ENCODE data around the gene ADIPOQ. TPM values are rescaled to one million over a fixed set of nuclear protein-coding genes. Genes with fewer than 3 reads are reported as not detected.
A peak's percentile ranks its signal among the peaks of the same experiment; 100 is the strongest.

ADIPOQ gene
- total RNA-seq, 1 donor from 2014 or later: not detected

GRCh38 chr3:186896875-186897274 lies 54.4 kb downstream of the ADIPOQ start:
- no peaks in the 10 kb centered on the region for H3K9me3 ChIP-seq (ENCODE audit: low read depth)
- H3K79me2 ChIP-seq (ENCODE audit: low read depth): no peaks in the 10 kb centered on the region
- no peak for TF ChIP-seq EZH2phosphoT487 (IDR thresholded peaks at IDR 0.05)
- TF ChIP-seq, protein P1, sequence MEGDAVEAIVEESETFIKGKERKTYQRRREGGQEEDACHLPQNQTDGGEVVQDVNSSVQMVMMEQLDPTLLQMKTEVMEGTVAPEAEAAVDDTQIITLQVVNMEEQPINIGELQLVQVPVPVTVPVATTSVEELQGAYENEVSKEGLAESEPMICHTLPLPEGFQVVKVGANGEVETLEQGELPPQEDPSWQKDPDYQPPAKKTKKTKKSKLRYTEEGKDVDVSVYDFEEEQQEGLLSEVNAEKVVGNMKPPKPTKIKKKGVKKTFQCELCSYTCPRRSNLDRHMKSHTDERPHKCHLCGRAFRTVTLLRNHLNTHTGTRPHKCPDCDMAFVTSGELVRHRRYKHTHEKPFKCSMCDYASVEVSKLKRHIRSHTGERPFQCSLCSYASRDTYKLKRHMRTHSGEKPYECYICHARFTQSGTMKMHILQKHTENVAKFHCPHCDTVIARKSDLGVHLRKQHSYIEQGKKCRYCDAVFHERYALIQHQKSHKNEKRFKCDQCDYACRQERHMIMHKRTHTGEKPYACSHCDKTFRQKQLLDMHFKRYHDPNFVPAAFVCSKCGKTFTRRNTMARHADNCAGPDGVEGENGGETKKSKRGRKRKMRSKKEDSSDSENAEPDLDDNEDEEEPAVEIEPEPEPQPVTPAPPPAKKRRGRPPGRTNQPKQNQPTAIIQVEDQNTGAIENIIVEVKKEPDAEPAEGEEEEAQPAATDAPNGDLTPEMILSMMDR (IDR thresholded peaks at IDR 0.05): no peak
- TF ChIP-seq EZH2 (IDR thresholded peaks at IDR 0.05): no peak
- H2AFZ ChIP-seq (replicated peaks): peak overlapping the region; percentile 17
- H3K4me2 ChIP-seq: no peak overlapping the region
- Mint-ChIP-seq H3K4me1 (peaks cover 5% of the 10 kb centered on the region), H3K36me3 (no peaks in the 10 kb centered on the region), H3K27me3 (ENCODE audit: insufficient read depth, low read depth) (peaks cover 6% of the 10 kb centered on the region), H3K27ac (no peak overlapping the region), H3K9me3 (no peaks in the 10 kb centered on the region), H3K4me3 (no peak overlapping the region)
- no peak overlapping the region for H3K27ac ChIP-seq
- H3K36me3 ChIP-seq: no peaks in the 10 kb centered on the region
- H3K4me3 ChIP-seq: no peak overlapping the region
- H3F3A ChIP-seq (ENCODE audit: low read depth): peaks cover 7% of the 10 kb centered on the region
- peaks cover 10% of the 10 kb centered on the region for H3K4me1 ChIP-seq
- no peaks in the 10 kb centered on the region for H3K27me3 ChIP-seq
- H4K20me1 ChIP-seq (ENCODE audit: low read depth): no peaks in the 10 kb centered on the region
- no peak overlapping the region for H3K9ac ChIP-seq
- DNase-seq (ENCODE audit: low spot score): no peak

- DNase-seq (ENCODE audit: low spot score): no peak
- H3K36me3 Mint-ChIP-seq: no peaks in the 10 kb centered on the region
- H3K9ac ChIP-seq: no peak overlapping the region
- no peaks in the 10 kb centered on the region for H4K20me1 ChIP-seq (ENCODE audit: low read depth)
- H3K9me3 Mint-ChIP-seq: peaks cover 6% of the 10 kb centered on the region
- no peak overlapping the region for H3K27ac Mint-ChIP-seq
- H2AFZ ChIP-seq (replicated peaks): no peak overlapping the region
- TF ChIP-seq, protein P1 (IDR thresholded peaks at IDR 0.05): no peak
- TF ChIP-seq EZH2phosphoT487 (IDR thresholded peaks at IDR 0.05) (no peak), EZH2 (IDR thresholded peaks at IDR 0.05) (no peak)
- H3K4me1 Mint-ChIP-seq: no peaks in the 10 kb centered on the region
- H3K4me2 ChIP-seq: no peak overlapping the region
- H3K4me3 ChIP-seq: no peak overlapping the region
- H3K27ac ChIP-seq: no peak overlapping the region
- no peaks in the 10 kb centered on the region for H3K9me3 ChIP-seq (ENCODE audit: low read depth)
- H3K79me2 ChIP-seq (ENCODE audit: low read depth): no peaks in the 10 kb centered on the region
- peaks cover 2% of the 10 kb centered on the region for H3K27me3 Mint-ChIP-seq (ENCODE audit: insufficient read depth, low read depth)
- no peak overlapping the region for H3K4me3 Mint-ChIP-seq
- no peaks in the 10 kb centered on the region for H3F3A ChIP-seq (ENCODE audit: low read depth)
- H3K27me3 ChIP-seq: no peaks in the 10 kb centered on the region
- H3K36me3 ChIP-seq: no peaks in the 10 kb centered on the region
- peaks cover 5% of the 10 kb centered on the region for H3K4me1 ChIP-seq
These were observed 58.7 kb downstream of the ADIPOQ start for GRCh38 chr3:186901135-186901734.

DNA sequence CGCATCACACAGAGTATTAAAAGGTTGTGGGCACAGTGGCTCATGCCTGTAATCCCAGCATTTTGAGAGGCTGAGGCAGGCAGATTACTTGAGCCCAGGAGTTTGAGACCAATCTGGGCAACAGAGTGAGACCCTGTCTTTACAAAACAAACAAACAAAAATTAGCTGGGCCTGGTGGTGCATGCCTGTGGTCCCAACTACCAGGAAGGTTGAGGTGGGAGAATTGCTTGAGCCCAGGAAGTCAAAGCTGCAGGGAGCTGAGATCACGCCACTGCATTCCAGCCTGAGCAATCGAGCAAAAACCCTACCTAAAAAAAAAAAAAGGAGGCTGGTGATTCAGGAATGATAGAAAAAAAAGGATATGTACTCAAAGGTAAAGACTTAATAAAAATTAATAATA lies 59.6 kb downstream of the ADIPOQ start:
- Histone ChIP-seq H3K27ac (no peak overlapping the region), H3K4me3 (no peak overlapping the region), H3K4me2 (no peak overlapping the region), H3K4me1 (peaks cover under 1% of the 10 kb centered on the region), H2AFZ (replicated peaks) (no peak overlapping the region), H3K36me3 (no peaks in the 10 kb centered on the region), H3K79me2 (ENCODE audit: low read depth) (no peaks in the 10 kb centered on the region), H3K9me3 (ENCODE audit: low read depth) (no peaks in the 10 kb centered on the region), H3F3A (ENCODE audit: low read depth) (no peaks in the 10 kb centered on the region), H3K9ac (no peak overlapping the region), H3K27me3 (no peaks in the 10 kb centered on the region), H4K20me1 (ENCODE audit: low read depth) (no peaks in the 10 kb centered on the region)
- Mint-ChIP-seq H3K27ac (no peak overlapping the region), H3K4me1 (no peaks in the 10 kb centered on the region), H3K9me3 (peaks cover 8% of the 10 kb centered on the region), H3K36me3 (no peaks in the 10 kb centered on the region), H3K27me3 (ENCODE audit: insufficient read depth, low read depth) (peaks cover 2% of the 10 kb centered on the region), H3K4me3 (no peak overlapping the region)
- no peak for DNase-seq (ENCODE audit: low spot score)
- no peak for TF ChIP-seq EZH2 (IDR thresholded peaks at IDR 0.05)
- no peak for TF ChIP-seq EZH2phosphoT487 (IDR thresholded peaks at IDR 0.05)
- TF ChIP-seq, protein P1 (IDR thresholded peaks at IDR 0.05): no peak

Measured in neural progenitor cell (in vitro differentiated cells).